Progenitor cell of endocrine pancreas (in vitro differentiated cells): Measurements from ENCODE around the gene COL9A3. TPM values are rescaled to one million over a fixed set of nuclear protein-coding genes. Genes with fewer than 3 reads are reported as not detected.

ENCODE experiments used
- DNase-seq: peaks from one replicate; pipeline ENCODE4 v3.0.0; 2021; ENCODE audit warnings: low spot score; ENCODE audit not compliant: unreplicated experiment
- H3K27ac Mint-ChIP-seq: 2 replicates; pipeline ENCODE4 v1.8.0; 2021; ENCODE audit warnings: mild to moderate bottlenecking, moderate library complexity, mixed read lengths
- H3K27me3 Mint-ChIP-seq: 2 replicates; pipeline ENCODE4 v1.8.0; 2021; ENCODE audit warnings: mixed read lengths
- H3K36me3 Mint-ChIP-seq: 2 replicates; pipeline ENCODE4 v1.8.0; 2022; ENCODE audit warnings: mixed read lengths; ENCODE audit not compliant: insufficient read depth
- H3K4me1 Mint-ChIP-seq: 2 replicates; pipeline ENCODE4 v1.8.0; 2021; ENCODE audit warnings: low read depth, mixed read lengths
- H3K4me3 Mint-ChIP-seq: 2 replicates; pipeline ENCODE4 v1.8.0; 2021; ENCODE audit warnings: low read depth, mild to moderate bottlenecking, moderate library complexity, mixed read lengths
- H3K9me3 Mint-ChIP-seq: 2 replicates; pipeline ENCODE4 v1.8.0; 2021; ENCODE audit warnings: low read depth, mixed read lengths
- total RNA-seq: library from RNA; stranded (reverse); gene quantifications from 2 replicates; pipeline ENCODE4 v1.2.1, GENCODE V29; 2021
- TF ChIP-seq, protein P1 (sequence below): fragments of 200-600 bp; sonication (generic); IDR thresholded peaks from one replicate; pipeline ENCODE4 v1.5.0; 2021; ENCODE audit warnings: antibody characterized with exemption, mild to moderate bottlenecking; ENCODE audit not compliant: unreplicated experiment

Gene COL9A3
- total RNA-seq, 1 donor from 2014 or later, result 81.5 TPM

DNA sequence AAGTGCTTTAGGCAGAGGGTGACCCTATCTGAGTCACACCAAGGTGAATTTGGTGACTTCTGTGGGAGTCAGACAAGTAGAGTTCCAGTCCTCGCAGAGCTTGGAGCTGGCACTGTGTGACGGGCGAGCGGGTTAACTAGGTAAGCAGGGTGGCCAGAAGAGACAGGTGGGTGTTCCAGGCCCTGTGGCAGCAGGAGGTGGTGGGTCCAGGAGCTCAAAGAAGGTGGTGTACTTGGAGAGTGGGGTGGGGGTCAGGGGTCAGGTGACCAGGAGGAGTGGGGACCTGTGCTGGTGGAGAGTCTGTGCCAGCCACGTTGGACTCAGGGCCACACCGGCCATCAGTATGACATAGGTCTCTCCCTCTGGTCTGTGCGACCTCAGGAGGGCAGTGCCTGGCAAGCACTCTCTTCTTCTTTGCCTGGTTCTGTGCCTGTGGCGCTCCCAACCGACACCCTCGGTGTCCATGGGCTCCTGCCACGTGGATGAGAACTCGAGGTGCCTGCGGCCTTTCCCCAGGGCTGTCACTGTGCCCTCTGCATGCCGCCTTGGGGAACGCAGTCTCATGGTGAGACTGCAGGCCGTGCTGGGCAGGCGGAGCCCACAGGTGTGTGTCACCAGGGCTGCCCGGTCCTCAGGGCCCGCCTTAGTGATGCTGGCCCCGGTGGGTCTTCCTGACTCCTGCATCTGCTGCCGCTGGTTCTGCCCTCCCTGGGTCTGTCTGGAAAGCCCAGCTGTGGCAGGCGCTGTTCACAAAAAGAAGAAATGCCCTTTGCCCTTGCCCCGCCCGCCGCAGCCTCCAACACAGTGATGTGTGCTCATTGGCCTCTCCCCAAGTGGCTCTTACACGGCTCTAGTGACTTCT, 18.9 kb upstream of the COL9A3 start:
- Mint-ChIP-seq H3K27ac (peak overlapping the region; percentile 73), H3K4me3 (peak overlapping the region; percentile 83), H3K4me1 (peaks cover 2% of the 10 kb centered on the region), H3K9me3 (no peaks in the 10 kb centered on the region), H3K27me3 (peaks cover 3% of the 10 kb centered on the region), H3K36me3 (peaks cover 16% of the 10 kb centered on the region)
- TF ChIP-seq, protein P1, sequence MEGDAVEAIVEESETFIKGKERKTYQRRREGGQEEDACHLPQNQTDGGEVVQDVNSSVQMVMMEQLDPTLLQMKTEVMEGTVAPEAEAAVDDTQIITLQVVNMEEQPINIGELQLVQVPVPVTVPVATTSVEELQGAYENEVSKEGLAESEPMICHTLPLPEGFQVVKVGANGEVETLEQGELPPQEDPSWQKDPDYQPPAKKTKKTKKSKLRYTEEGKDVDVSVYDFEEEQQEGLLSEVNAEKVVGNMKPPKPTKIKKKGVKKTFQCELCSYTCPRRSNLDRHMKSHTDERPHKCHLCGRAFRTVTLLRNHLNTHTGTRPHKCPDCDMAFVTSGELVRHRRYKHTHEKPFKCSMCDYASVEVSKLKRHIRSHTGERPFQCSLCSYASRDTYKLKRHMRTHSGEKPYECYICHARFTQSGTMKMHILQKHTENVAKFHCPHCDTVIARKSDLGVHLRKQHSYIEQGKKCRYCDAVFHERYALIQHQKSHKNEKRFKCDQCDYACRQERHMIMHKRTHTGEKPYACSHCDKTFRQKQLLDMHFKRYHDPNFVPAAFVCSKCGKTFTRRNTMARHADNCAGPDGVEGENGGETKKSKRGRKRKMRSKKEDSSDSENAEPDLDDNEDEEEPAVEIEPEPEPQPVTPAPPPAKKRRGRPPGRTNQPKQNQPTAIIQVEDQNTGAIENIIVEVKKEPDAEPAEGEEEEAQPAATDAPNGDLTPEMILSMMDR, result no peak
- no peak for DNase-seq

DNA sequence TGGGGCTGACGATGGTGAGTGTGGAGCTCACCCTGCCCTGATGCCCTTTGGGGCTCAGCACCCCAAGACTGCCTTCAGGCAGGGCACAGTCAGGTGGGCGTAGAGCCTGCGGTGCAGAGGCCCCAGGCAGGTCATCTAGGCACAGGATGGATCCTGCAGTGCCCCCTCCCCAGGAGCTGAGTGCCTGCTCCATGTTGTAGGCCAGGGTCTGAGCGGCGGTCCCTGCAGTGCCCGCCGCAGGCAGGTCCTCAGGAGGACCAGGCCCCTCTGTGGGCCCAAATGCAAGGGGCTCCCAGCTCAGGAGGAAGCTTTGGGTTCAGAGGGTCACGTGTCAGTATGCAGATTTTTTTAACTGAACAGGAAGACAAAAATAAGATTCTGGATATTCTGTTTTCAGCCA, 17.8 kb upstream of the COL9A3 start:
- Mint-ChIP-seq H3K4me1 (peaks cover 3% of the 10 kb centered on the region), H3K4me3 (no peak overlapping the region), H3K36me3 (peaks cover 16% of the 10 kb centered on the region), H3K9me3 (no peaks in the 10 kb centered on the region), H3K27me3 (peaks cover 9% of the 10 kb centered on the region), H3K27ac (no peak overlapping the region)
- DNase-seq, result no peak
- TF ChIP-seq, protein P1, result no peak

DNA sequence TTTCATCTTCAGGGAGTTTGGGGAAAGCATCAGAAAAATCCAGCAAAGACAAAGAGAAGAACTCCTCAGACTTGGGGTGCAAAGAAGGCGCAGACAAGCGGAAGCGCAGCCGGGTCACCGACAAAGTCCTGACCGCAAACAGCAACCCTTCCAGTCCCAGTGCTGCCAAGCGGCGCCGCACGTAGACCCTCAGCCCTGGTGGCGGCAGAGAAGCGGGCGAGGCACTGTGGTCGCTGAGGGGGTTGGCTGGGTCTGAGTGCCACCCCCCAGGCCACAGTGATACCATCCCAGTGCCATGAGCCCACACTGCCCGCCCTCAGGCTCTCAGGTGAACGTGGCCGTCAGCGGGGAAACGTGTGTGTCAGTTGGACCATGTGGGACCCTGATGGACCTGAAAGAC, 17.4 kb upstream of the COL9A3 start:
- H3K9me3 Mint-ChIP-seq, result no peaks in the 10 kb centered on the region
- peaks cover 16% of the 10 kb centered on the region for H3K36me3 Mint-ChIP-seq
- H3K27me3 Mint-ChIP-seq, result peaks cover 11% of the 10 kb centered on the region
- no peak overlapping the region for H3K4me3 Mint-ChIP-seq
- no peak for DNase-seq
- peaks cover 3% of the 10 kb centered on the region for H3K4me1 Mint-ChIP-seq
- TF ChIP-seq, protein P1, result no peak
- no peak overlapping the region for H3K27ac Mint-ChIP-seq

DNA sequence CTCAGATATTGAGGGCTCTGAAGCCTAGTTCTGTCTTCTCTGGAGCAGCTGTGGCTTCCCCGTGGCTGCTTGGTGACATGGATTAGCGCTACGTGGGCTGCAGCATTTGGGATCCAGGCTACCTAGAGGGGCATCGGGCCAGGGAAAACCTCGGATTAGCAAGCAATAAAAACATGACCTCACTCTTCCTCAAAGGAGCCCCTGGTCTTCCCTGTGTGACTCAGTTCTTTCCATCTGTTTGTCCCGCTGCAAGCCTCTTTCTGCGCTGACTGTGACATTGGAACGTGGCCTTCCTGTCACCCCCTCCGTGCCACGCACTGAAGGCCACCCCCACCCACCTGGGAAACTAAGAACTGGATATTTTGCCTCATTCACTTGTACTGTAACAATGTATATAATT, 17.0 kb upstream of the COL9A3 start:
- no peaks in the 10 kb centered on the region for H3K9me3 Mint-ChIP-seq
- H3K4me3 Mint-ChIP-seq, result no peak overlapping the region
- DNase-seq, result no peak
- H3K4me1 Mint-ChIP-seq, result peaks cover 3% of the 10 kb centered on the region
- peaks cover 11% of the 10 kb centered on the region for H3K27me3 Mint-ChIP-seq
- TF ChIP-seq, protein P1, result no peak
- no peak overlapping the region for H3K27ac Mint-ChIP-seq
- H3K36me3 Mint-ChIP-seq, result peaks cover 16% of the 10 kb centered on the region

DNA sequence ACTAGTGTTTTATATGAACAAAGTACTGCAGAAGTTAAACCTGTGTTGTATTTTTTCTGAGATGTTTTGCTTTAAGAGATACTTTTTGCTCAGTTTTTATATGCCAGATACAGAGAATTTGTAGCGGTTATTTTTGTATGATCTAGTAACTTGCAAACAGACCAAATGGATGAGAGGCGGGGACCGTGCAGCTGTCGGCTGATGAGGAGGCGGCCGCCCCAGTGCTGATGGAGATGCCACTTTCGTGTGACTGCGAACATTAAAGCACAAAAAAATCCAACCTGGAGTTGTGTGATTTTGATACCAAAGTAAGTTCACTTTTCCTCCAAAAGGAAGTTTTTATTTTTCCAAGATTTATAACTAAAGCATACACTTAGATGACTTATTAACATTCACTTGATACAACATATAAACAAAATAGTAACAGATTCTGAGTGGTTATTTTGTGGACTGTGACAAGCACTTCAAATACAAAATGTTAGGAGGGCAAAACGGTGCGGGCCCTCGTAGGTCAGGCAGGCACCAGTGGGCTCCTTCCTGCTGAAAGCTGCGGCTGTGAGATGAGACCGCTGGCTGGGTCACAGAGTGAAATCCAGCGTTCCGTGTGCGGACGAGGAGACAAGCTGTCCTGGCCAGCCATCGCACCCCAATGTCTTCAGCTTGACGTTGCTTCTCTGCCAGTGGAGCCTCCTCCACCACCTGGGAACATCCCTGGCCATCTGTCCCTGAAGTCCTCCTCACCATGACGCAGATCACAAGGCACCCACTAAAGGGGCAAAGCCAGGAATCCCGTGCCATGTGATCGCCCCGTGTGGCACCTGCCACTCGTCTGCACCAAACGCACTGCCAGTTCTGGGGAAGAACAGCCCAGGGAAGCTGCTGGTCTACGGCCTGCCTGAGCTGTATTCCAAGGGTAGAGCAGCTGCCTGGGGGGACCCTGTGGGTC, 16.3 kb upstream of the COL9A3 start:
- no peaks in the 10 kb centered on the region for H3K9me3 Mint-ChIP-seq
- H3K27me3 Mint-ChIP-seq, result peaks cover 11% of the 10 kb centered on the region
- peaks cover 5% of the 10 kb centered on the region for H3K4me1 Mint-ChIP-seq
- peaks cover 16% of the 10 kb centered on the region for H3K36me3 Mint-ChIP-seq
- TF ChIP-seq, protein P1, result no peak
- no peak overlapping the region for H3K27ac Mint-ChIP-seq
- no peak overlapping the region for H3K4me3 Mint-ChIP-seq
- no peak for DNase-seq
